HG02870 (cell line): Measurements from ENCODE around the gene FUT4.
"Not testable (repeated sequence)": the region's sequence is repeated elsewhere in the genome, so short reads cannot be mapped to it uniquely, and the experiment has no call there.

Experiments
- ATAC-seq: cut with Tn5 transposase; IDR thresholded peaks from one replicate; pipeline ENCODE4 v1.9.1; 2021; ENCODE audit warnings: mild to moderate bottlenecking, moderate library complexity; ENCODE audit not compliant: unreplicated experiment

FUT4 gene

GRCh38 chr11:94543695-94544645 is at the start of gene FUT4:
TSS of gene FUT4 (plus strand) at chr11:94543921. CDS start at chr11:94544134, 213 bp downstream.
- peak; percentile 76 for ATAC-seq

DNA sequence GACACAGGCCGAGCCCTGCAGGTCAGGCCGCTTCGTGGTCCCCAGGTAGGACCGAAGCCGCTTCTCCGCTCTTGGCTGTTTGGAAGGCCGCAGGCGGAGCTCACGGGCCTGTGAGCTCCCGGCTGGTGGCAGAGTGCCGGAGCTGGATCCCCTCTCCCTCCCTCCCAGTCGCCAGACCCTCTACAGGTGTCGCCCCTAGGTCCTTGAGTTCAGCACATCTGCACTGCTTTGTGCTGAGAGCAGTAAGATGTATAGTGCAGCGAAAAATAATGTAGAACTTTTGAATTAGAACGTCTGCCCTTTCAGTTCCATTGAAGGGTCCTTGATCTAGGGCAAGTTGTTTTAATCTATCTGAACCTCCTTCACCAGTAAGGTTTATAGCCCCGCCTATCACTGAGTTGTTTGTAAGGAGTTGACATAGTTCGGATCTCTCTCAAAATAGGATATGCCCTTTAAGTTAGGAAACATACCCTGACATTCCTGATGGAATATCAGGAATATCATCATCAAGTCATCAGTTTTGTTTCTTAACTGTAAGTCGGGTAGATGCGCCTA is 49.5 kb upstream of the FUT4 start:
- ATAC-seq, result peak; percentile 55

- no peak for ATAC-seq
Observed at GRCh38 chr11:94500181-94500580, 43.5 kb upstream of the FUT4 start.

DNA sequence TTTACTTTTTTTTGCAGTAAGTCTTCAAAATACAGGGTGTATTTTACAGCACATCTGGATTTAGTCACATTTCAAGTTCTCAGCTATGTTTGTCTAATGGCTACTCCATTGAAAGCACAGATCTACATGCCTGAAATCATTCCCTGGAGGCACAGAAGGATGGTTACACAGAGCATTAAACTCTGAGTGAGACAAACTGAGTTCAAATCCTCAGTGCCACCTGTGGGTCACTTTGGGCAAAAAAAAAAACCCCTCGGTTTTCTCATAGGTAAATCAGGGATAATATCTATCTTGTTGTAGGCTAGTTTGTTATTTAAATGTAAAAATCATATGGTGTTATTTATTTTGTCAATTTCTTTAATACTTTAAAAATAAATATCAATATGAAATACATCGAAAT is 42.2 kb upstream of the FUT4 start:
- ATAC-seq, result no peak

GRCh38 chr11:94504689-94505293 is 38.9 kb upstream of the FUT4 start:
- ATAC-seq, result peak; percentile 65

DNA sequence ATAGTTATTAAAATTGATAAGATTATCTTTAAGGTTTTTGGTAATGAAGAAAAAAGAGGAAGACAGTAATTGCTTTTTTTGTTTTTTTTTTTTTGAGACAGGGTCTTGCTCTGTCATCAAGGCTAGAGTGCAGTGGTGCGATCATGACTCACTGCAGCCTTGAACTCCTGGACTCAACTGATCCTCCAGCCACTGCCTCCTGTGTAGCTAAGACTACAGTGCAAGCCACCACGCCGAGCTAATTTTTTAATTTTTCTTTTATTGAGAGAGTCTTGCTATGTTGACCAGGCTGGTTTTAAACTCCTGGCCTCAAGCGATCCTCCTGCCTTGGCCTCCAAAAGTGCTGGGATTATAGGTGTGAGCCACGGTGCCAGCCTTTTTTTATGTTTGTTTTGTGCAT is 37.2 kb upstream of the FUT4 start:
- ATAC-seq, result not testable (repeated sequence)

- ATAC-seq, result no peak
Observed at GRCh38 chr11:94507485-94507884, 36.2 kb upstream of the FUT4 start.

DNA sequence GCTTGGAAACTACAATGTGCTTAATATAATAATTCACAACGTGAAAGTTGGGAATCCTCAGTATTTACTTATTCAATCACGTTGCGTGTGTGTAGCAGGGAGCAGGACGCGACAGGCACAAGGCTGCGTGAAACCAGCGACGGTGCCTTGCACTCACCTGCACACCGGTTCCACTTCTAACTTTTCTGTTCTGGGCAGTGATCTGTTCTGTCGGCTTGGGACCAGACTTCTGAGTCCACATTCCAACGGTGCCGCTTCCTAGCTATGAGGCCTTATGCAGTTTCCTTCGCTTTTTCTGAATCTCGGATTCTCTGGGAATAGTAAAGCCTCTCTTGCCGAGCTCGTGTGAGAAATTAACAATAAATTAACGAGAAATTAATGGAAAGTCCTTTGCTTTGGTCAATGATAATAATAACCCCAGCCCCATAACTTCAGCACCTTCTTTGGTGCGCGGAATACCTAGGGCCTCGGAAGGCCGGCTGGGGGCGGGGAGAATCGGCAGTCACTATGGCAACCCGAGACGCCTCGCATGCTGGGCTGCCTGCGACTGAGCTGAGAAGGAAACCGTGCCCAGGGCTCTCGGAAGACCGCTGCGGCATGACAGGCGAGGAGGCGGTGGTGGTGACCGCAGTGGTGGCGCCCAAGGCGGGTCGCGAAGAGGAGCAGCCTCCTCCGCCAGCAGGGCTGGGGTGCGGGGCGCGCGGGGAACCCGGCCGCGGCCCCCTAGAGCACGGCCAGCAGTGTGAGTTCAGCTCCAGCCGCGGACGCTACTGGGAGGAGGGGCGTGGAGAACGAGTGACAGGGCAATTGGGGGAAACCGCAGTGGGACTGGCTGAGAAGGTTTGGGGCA is 31.6 kb upstream of the FUT4 start, which contains the start of gene C11orf97:
C11orf97 (plus strand) TSS at position 530 of the 850 bp plus-strand sequence; CDS start at position 598, 68 bp downstream.
- ATAC-seq, result peak; percentile 79

DNA sequence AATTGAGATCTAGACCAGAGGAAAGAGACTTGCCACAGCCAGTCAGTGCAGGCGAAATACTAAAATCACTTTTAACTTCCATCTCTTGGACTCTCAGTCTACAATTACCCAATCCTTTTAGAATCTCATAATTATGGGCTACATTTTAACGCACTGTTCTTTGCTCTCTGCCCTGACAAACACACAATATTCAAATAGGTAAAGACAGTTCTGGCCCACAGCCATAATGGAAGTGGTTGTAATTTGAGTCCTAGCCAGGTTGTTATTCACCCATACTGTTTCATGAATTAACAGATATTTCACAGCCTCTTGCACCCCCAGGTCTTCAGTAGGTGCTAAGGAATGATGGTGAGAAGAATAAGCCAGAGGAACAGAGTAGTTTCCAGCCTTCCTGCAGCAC is 30.6 kb upstream of the FUT4 start:
- no peak for ATAC-seq

DNA sequence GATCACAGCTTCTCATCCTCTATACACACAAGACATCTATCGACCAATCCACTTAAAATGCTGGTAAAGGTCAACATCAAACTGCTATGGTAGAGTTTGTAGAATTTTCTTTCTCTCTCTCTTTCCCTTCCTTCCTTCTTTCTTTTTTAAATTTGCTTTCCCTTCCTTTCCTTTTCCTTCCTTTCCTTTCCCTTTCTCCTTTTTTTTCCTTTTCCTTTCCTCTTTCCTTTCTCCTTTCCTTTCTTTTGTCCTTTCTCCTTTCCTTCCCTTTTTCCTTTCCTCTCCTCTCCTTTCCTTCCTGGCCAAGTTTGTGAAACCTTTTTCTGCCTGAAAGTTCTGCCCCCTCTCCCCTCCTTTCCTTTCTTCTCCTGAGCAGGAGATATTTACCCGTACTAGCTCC is 28.3 kb upstream of the FUT4 start:
- ATAC-seq, result no peak

GRCh38 chr11:94516725-94517124 is 27.0 kb upstream of the FUT4 start:
- no peak for ATAC-seq

- ATAC-seq, result no peak
Observed at GRCh38 chr11:94518300-94518699, 25.4 kb upstream of the FUT4 start.

GRCh38 chr11:94519478-94520084 is 24.1 kb upstream of the FUT4 start:
- no peak for ATAC-seq

DNA sequence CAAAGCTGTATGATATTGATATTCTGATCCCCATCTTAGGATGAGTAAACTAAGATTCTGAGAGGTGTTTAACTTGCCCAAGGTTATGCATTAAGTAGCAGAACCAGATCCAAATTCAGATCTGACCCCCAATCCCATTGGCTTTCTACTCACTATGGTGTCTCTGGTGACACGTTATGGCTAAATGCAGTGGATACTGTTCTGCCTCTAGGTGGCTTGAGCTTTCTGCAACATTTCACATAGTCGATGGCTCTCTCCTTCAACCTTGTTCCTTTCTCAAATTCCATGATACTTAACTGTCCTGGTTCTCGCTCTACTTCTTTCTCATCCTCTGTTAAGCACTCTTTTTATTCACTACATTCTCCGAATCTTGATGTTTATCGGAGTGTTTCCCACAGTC is 22.0 kb upstream of the FUT4 start:
- peak; percentile 67 for ATAC-seq

DNA sequence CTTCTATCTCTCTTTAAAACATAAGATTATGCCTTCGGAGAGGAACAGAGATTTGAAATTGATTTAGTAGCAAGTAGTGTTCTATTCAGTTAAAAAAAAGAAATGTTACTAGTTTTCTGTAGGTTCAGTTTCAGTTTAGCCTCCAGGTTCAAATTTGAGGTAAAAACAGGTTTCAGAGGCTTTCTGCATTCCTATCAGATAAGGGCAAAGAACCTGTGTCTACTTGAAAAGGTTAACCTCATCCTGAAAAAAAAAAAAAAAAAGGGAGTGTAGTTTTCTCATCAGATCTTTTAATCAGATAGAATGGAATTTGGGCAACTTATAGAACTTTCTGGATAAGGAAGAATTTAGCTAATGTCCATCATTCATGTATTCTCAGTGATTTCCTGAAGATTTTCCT is 19.4 kb upstream of the FUT4 start:
- ATAC-seq, result no peak

DNA sequence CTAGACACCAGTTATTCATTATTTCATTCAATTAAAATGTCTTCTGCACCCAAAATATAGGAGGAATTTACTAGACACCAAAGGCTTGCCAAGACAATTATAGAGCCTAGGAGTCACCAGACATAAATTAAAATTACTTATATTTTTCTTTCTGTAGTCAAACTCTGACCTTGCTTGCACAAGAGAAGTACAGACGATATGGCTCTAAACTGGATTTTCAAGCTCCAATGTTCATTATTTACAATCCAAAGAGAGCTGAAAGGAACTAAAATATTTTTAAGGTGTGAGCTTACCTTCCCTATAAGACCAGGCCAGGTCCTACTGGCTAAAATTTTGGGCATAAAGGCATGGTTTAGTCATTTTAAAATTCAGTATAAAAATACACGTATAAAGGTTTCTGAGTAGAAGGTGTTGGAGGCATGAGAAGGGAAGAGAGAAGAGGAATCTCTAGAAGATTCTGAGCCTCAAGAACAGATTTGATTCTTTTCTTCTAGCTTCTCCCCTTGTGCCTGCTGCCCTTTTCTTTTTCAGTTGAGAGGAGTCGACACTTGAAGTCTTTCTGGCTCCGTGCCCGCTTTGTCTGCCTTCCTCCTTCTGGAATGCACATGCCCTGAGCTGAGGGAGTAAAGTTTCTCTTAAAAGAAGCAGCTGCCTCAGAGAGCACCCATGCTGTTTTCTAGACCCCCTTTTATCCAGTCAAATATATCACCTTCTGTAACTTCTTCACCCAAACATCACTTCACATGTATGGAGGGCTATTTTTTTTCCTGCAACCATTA is 18.0 kb upstream of the FUT4 start:
- no peak for ATAC-seq

GRCh38 chr11:94526645-94527438 is 16.9 kb upstream of the FUT4 start:
- no peak for ATAC-seq

DNA sequence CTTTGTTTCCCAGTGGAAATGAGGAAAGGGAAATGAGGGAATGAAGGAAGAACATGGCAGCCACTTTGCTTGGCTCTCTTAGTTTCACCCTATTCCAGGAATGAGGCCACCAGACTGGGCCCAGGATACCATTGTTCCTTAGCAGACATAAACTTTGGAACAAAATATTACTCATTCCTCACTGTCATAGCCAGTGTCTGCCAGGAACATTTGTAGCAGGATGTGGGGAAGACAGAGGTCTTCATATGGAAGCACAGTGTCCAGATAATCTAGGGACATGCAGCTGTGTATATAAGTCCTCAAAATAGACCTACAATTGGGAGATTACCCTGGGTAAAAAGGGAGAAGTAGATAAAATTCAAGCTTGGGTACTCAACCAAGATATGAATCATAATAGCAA is 15.2 kb upstream of the FUT4 start:
- ATAC-seq, result no peak

DNA sequence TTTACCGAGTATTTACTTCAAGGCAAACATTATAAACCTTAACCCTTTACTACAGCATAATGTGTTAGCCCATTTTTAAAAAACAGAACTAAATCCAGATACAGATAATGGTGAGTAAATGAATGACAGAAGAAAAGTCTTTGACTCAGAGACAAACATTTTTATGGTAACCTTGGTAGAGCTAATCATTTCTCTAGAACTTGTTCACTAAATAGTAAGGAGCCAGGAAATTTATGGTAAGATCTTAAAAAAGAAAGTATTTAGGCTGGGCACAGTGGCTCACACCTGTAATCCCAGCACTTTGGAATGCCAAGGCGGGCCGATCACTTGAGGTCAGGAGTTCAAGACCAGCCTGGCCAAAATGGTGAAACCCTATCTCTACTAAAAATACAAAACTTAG is 11.5 kb upstream of the FUT4 start:
- no peak for ATAC-seq
